Stimulated activated CD4-positive, alpha-beta T cell treated with anti-CD3 and anti-CD28 coated beads, Interleukin-1b, Interleukin-23, amount 100 ng/mL, for 24 hours (primary cell): ENCODE data around the gene CACNA1B.
"Not testable (repeated sequence)": the region's sequence is repeated elsewhere in the genome, so short reads cannot be mapped to it uniquely, and the experiment has no call there.

ENCODE experiments used
- DNase-seq, 4 experiments: peaks; one replicate each; pipeline ENCODE4 v3.0.0-alpha.2; 2020; ENCODE audit warnings: low read depth in 4 of 4, low spot score in 1 of 4

Gene CACNA1B

GRCh38 chr9:137877506-137878122 lies at the start of gene CACNA1B:
CACNA1B (plus strand) TSS chr9:137877782; CDS start chr9:137877934, 152 bp downstream.
- DNase-seq: not testable (repeated sequence)

- no peak for DNase-seq
Measured at GRCh38 chr9:137827908-137828526, 49.6 kb upstream of the CACNA1B start.

- no peak for DNase-seq
Measured at GRCh38 chr9:137828527-137829259, 48.9 kb upstream of the CACNA1B start.

- no peak for DNase-seq
Measured at GRCh38 chr9:137829260-137829996, 48.2 kb upstream of the CACNA1B start.

GRCh38 chr9:137832191-137832700 lies 45.3 kb upstream of the CACNA1B start:
- no peak for DNase-seq

- DNase-seq: no peak
Measured at GRCh38 chr9:137832830-137833590, 44.6 kb upstream of the CACNA1B start.

GRCh38 chr9:137833721-137834613 lies 43.6 kb upstream of the CACNA1B start:
- no peak for DNase-seq

GRCh38 chr9:137834846-137835546 lies 42.6 kb upstream of the CACNA1B start:
- no peak for DNase-seq

- no peak for DNase-seq
Measured at GRCh38 chr9:137836151-137836830, 41.3 kb upstream of the CACNA1B start.

GRCh38 chr9:137836831-137837241 lies 40.7 kb upstream of the CACNA1B start:
- DNase-seq: no peak

GRCh38 chr9:137837345-137838278 lies 40.0 kb upstream of the CACNA1B start:
- no peak for DNase-seq

- DNase-seq: no peak
Measured at GRCh38 chr9:137838576-137838975, 39.0 kb upstream of the CACNA1B start.

- no peak for DNase-seq
Measured at GRCh38 chr9:137843355-137843754, 34.2 kb upstream of the CACNA1B start.

GRCh38 chr9:137851516-137852267 lies 25.9 kb upstream of the CACNA1B start:
- DNase-seq: no peak

GRCh38 chr9:137853392-137853995 lies 24.1 kb upstream of the CACNA1B start:
- no peak for DNase-seq

GRCh38 chr9:137860361-137860760 lies 17.2 kb upstream of the CACNA1B start:
- DNase-seq: no peak
